ENCODE measurements around the gene ETV7. TPM values are rescaled to one million over a fixed set of nuclear protein-coding genes. Genes with fewer than 3 reads are reported as not detected.

Gene ETV7
- total RNA-seq, 3 donors from 2014 or later: 2.6 to 5.7 (median 2.8) TPM

DNA sequence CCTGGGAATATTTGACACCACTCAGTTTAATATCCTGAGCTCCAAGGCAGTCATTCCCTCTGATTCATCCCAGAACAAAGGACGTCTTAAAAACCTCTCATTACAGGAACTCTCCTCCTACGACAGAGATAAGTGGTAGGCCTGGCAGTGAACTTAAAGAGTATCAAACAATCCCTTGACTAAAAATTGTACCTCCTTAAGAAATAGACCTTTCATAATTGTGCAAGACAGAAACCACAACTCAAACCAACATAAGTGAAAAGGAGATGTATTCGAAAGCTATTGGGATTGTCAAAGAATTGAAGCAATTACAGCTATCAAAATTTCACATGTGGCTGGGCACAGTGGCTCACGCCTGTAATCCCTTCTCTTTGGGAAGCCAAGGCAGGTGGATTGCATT, 31.6 kb downstream of the ETV7 start:
- Histone ChIP-seq H3K9me3 (no peaks in the 10 kb centered on the region), H3K4me3 (no peak overlapping the region), H3K36me3 (ENCODE audit: low read depth) (no peaks in the 10 kb centered on the region), H3K4me1 (ENCODE audit: low read depth) (no peaks in the 10 kb centered on the region)
- TF ChIP-seq, protein P1, sequence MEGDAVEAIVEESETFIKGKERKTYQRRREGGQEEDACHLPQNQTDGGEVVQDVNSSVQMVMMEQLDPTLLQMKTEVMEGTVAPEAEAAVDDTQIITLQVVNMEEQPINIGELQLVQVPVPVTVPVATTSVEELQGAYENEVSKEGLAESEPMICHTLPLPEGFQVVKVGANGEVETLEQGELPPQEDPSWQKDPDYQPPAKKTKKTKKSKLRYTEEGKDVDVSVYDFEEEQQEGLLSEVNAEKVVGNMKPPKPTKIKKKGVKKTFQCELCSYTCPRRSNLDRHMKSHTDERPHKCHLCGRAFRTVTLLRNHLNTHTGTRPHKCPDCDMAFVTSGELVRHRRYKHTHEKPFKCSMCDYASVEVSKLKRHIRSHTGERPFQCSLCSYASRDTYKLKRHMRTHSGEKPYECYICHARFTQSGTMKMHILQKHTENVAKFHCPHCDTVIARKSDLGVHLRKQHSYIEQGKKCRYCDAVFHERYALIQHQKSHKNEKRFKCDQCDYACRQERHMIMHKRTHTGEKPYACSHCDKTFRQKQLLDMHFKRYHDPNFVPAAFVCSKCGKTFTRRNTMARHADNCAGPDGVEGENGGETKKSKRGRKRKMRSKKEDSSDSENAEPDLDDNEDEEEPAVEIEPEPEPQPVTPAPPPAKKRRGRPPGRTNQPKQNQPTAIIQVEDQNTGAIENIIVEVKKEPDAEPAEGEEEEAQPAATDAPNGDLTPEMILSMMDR (IDR thresholded peaks at IDR 0.05): no peak
- no peak for ATAC-seq
- no peak for DNase-seq
- intact Hi-C loops (cut with DNase I, micrococcal nuclease): no loop called here

DNA sequence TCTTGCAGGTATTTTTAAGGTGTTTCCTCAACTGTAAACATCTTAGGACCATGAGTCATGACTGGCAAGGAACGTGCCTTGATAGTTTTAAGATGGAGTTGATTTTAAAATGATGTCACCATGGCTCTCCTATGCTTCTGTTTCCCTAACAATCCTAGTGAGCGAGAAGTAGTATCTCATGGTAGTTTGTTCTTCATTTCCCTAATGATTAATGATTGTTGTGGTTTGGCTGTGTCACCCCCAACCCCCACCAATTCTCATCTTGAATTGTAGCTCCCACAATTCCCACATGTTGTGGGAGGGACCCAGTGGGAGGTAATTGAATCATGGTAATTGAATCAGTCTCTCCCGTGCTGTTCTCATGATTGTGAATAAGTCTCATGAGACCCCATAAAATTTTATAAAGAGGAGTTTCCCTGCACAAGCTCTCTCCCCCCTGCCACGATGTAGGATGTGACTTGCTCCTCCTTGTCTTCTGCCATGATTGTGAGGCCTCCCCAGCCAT, 34.0 kb downstream of the ETV7 start:
- intact Hi-C loops (cut with DNase I, micrococcal nuclease): no loop called here
- H3K36me3 ChIP-seq (ENCODE audit: low read depth): no peaks in the 10 kb centered on the region
- no peaks in the 10 kb centered on the region for H3K9me3 ChIP-seq
- TF ChIP-seq, protein P1 (IDR thresholded peaks at IDR 0.05): no peak
- no peak for DNase-seq
- ATAC-seq: no peak
- H3K4me1 ChIP-seq (ENCODE audit: low read depth): no peaks in the 10 kb centered on the region
- no peak overlapping the region for H3K4me3 ChIP-seq

GRCh38 chr6:36352477-36353157, 34.9 kb downstream of the ETV7 start:
- Histone ChIP-seq H3K9me3 (no peaks in the 10 kb centered on the region), H3K4me1 (ENCODE audit: low read depth) (no peaks in the 10 kb centered on the region), H3K4me3 (no peak overlapping the region), H3K36me3 (ENCODE audit: low read depth) (no peaks in the 10 kb centered on the region)
- DNase-seq (no peak), ATAC-seq (no peak)
- intact Hi-C loops (cut with DNase I, micrococcal nuclease): no loop called here
- TF ChIP-seq, protein P1 (IDR thresholded peaks at IDR 0.05): no peak

DNA sequence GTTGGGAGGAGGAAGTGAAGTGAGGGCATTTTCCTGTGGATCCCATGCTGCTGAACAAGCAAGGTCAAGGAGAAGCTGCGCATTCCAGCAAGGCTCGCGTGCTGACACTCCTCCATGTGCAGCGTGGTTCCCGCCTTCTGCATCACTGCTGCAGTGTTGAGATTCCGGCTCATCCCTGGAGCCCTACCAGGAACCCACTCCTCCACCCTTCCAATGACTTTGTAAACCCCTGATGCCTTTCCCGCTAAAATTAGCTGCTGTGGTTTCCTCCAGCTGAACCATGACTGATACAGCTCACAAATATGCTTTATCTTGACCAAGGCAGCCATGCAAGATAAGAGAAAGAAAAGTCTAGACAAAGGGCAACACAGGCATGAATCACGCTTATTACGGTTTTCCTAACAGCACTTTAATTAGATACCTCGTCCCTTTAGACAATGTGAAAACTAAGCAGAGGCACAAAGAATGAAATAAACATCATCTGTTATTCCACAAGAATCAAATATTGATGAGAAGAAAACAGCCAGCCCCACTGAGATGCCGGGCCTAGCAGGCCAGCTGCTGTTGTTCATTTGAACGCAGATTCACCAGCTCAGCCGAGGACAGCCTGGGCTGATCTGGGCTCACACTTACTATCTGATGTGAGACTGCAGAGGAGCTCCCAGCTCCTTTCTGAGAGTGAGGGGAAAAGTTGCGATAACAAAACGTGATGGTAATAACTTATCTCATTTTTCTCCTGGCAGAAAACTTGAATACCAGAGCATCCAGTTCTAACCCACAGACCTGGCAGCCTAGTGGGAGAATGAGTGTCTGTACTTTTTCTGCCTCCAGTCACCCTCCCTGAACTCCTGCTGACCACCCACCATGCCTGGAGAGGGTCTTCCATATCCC, 36.5 kb downstream of the ETV7 start:
- no peak for DNase-seq
- Histone ChIP-seq H3K4me1 (ENCODE audit: low read depth) (no peaks in the 10 kb centered on the region), H3K36me3 (ENCODE audit: low read depth) (no peaks in the 10 kb centered on the region), H3K4me3 (no peak overlapping the region), H3K9me3 (no peaks in the 10 kb centered on the region)
- peak; percentile 58 for ATAC-seq
- TF ChIP-seq, protein P1 (IDR thresholded peaks at IDR 0.05): no peak
- intact Hi-C loops (cut with DNase I, micrococcal nuclease): no loop called here

GRCh38 chr6:36350082-36350481, 37.4 kb downstream of the ETV7 start:
- Histone ChIP-seq H3K9me3 (no peaks in the 10 kb centered on the region), H3K4me1 (ENCODE audit: low read depth) (no peaks in the 10 kb centered on the region), H3K4me3 (no peak overlapping the region), H3K36me3 (ENCODE audit: low read depth) (no peaks in the 10 kb centered on the region)
- ATAC-seq: no peak
- intact Hi-C loops (cut with DNase I, micrococcal nuclease): no loop called here
- TF ChIP-seq, protein P1 (IDR thresholded peaks at IDR 0.05): no peak
- no peak for DNase-seq
